CD8-positive, alpha-beta memory T cell (primary cell): ENCODE results near the gene IPPK. TPM values are rescaled to one million over a fixed set of nuclear protein-coding genes. Genes with fewer than 3 reads are reported as not detected.

Experiments used
- CTCF ChIA-PET: fragments of 350-600 bp; sonication (Branson Sonifier 250); formaldehyde crosslinking; loops from one replicate; lab custom pipeline; 2021; ENCODE audit warnings: antibody characterized with exemption; lab: Charles Lee
- POLR2A ChIA-PET: fragments of 350-600 bp; sonication (Branson Sonifier 250); formaldehyde crosslinking; loops from one replicate; lab custom pipeline; 2021; ENCODE audit warnings: antibody characterized with exemption; lab: Charles Lee
- DNase-seq, 5 donors: peaks; one replicate each; pipeline versions ENCODE4 v3.0.0 to v3.0.0-alpha.2; 2020 to 2022; ENCODE audit warnings: mixed read lengths in 1 of 5
- H3K27ac ChIP-seq: one replicate; pipeline ENCODE4 v1.7.0; 2013; ENCODE audit warnings: low read depth, mild to moderate bottlenecking, low read length, moderate library complexity
- H3K27me3 ChIP-seq: 2 replicates; pipeline ENCODE4 v1.7.0; 2013; ENCODE audit warnings: low read length, mild to moderate bottlenecking; ENCODE audit not compliant: insufficient read depth, poor library complexity, severe bottlenecking
- H3K36me3 ChIP-seq: 2 replicates; pipeline ENCODE4 v1.7.0; 2013; ENCODE audit warnings: mild to moderate bottlenecking, low read length, moderate library complexity; ENCODE audit not compliant: insufficient read depth
- H3K4me1 ChIP-seq: 2 replicates; pipeline ENCODE4 v1.7.0; 2013; ENCODE audit warnings: mild to moderate bottlenecking, low read length, moderate library complexity; ENCODE audit not compliant: insufficient read depth
- H3K4me3 ChIP-seq: 2 replicates; pipeline ENCODE4 v1.7.0; 2013; ENCODE audit warnings: mild to moderate bottlenecking, low read length
- H3K9me3 ChIP-seq: 2 replicates; pipeline ENCODE4 v1.7.0; 2013; ENCODE audit warnings: mild to moderate bottlenecking, low read length
- H3K27ac Mint-ChIP-seq, 8 donors: one replicate each; pipeline ENCODE4 v1.8.0; 2020 to 2021; ENCODE audit warnings: mixed read lengths in 8 of 8, mild to moderate bottlenecking in 6 of 8, inconsistent platforms in 3 of 8, moderate library complexity in 3 of 8
- H3K27me3 Mint-ChIP-seq, 2 donors: one replicate each; pipeline ENCODE4 v1.8.0; 2020 to 2021; ENCODE audit warnings: mixed read lengths in 2 of 2, mild to moderate bottlenecking in 1 of 2, moderate library complexity in 1 of 2
- H3K36me3 Mint-ChIP-seq, 3 donors: one replicate each; pipeline ENCODE4 v1.8.0; 2020 to 2021; ENCODE audit warnings: mixed read lengths in 3 of 3, inconsistent platforms in 1 of 3, mild to moderate bottlenecking in 1 of 3
- H3K4me1 Mint-ChIP-seq, 3 donors: one replicate each; pipeline ENCODE4 v1.8.0; 2020 to 2021; ENCODE audit warnings: mixed read lengths in 3 of 3, inconsistent platforms in 1 of 3, mild to moderate bottlenecking in 1 of 3
- H3K4me3 Mint-ChIP-seq, 7 donors: one replicate each; pipeline ENCODE4 v1.8.0; 2020 to 2021; ENCODE audit warnings: mixed read lengths in 7 of 7, mild to moderate bottlenecking in 6 of 7, moderate library complexity in 4 of 7, inconsistent platforms in 2 of 7
- H3K9me3 Mint-ChIP-seq, 5 donors: one replicate each; pipeline ENCODE4 v1.8.0; 2020 to 2022; ENCODE audit warnings: mixed read lengths in 5 of 5, mild to moderate bottlenecking in 3 of 5, moderate library complexity in 2 of 5, inconsistent platforms in 1 of 5
- polyA plus RNA-seq: library from polyadenylated mRNA; unstranded; fragments of 300-500 nt; fragmentation: Illumina TruSeq; gene quantifications from one replicate; pipeline ENCODE4 v1.2.3, GENCODE V29; 2021
- total RNA-seq, 2 experiments: library from RNA; stranded (reverse); gene quantifications; one replicate each; pipeline ENCODE4 v1.2.3, GENCODE V29; 2021

Gene IPPK
- total and polyA plus RNA-seq, 3 experiments from 2014 or later, result 9.2 to 13.7 (median 13.5) TPM

DNA sequence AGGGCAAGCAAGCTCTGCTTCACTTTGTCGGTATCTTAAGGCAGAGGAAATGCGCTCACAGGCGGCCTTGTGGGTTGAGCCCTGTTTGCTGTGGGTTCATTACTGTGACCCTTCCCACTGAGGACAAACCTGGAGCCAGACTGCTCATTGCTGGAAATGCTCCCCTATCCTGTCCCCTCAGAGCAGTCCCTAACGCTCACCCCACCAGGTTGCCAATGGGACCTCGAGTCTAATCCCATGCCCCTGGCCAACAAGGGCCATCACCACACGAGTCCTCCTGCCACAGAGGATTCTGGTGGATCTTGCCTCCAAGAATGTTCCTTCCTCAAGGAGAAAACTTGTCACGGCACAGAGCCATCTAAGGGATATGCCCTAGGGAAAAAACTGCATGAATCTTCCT lies 14.6 kb downstream of the IPPK start:
- POLR2A ChIA-PET, result no interaction called here
- Mint-ChIP-seq H3K4me3 (no peak overlapping the region), H3K9me3 (no peaks in the 10 kb centered on the region), H3K27me3 (no peaks in the 10 kb centered on the region), H3K27ac (peak overlapping the region in 1 of 8 donors; percentile 57), H3K4me1 (peaks cover 3 to 12% (median 11%) of the 10 kb centered on the region in 3 donors), H3K36me3 (peaks cover 0 to 76% (median 8%) of the 10 kb centered on the region in 3 donors)
- no peaks in the 10 kb centered on the region for H3K4me1 ChIP-seq
- H3K27ac ChIP-seq, result no peak overlapping the region
- no peak for DNase-seq
- H3K9me3 ChIP-seq, result no peaks in the 10 kb centered on the region
- H3K36me3 ChIP-seq, result no peaks in the 10 kb centered on the region
- CTCF ChIA-PET, result no interaction called here
- no peaks in the 10 kb centered on the region for H3K27me3 ChIP-seq
- no peak overlapping the region for H3K4me3 ChIP-seq

DNA sequence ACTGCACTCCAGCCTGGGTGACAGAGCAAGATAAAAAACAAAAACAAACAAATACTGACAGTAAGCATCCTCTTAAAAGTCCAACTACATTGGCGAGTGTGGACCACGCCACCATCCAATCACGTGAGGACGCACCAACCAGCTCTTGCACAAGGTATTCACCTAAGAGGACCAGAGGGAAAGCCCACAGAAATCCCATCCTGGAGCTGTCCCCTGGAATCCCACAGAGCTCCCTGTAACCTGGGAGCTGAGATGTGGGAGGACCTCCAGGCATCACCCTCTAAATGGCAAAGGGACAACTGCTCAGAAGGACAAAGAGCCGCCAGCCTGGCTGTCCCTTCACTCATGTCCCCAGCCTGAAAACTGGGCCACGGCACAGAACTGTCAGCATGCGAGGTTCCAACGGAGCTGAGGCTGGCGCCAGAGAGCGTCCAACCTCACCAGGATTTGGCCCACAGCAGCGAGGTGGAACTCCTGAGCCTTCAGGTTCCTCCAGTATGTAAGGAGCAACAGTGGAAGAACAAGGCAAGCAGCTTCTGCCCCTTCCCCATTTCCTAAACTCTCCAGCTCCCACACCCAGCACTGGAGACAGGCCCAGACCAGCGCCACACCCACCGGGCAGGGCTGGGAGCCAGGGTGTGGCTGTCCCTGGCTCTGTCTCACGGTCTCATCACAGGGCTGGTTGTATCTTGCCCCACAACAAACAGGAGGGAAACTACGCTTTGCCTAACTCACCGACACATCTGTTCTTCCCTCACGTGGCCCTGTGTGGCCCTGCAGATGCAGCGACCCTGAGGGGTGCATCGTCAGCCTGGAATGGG lies 15.2 kb downstream of the IPPK start:
- Histone ChIP-seq H3K4me3 (no peak overlapping the region), H3K27me3 (no peaks in the 10 kb centered on the region), H3K27ac (no peak overlapping the region), H3K36me3 (no peaks in the 10 kb centered on the region), H3K4me1 (no peaks in the 10 kb centered on the region), H3K9me3 (no peaks in the 10 kb centered on the region)
- H3K4me3 Mint-ChIP-seq, result no peak overlapping the region
- CTCF ChIA-PET, result no interaction called here
- no peaks in the 10 kb centered on the region for H3K27me3 Mint-ChIP-seq
- peaks cover 0 to 80% (median 8%) of the 10 kb centered on the region in 3 donors for H3K36me3 Mint-ChIP-seq
- no peak overlapping the region for H3K27ac Mint-ChIP-seq
- no peak for DNase-seq
- H3K9me3 Mint-ChIP-seq, result no peaks in the 10 kb centered on the region
- H3K4me1 Mint-ChIP-seq, result peaks cover 3 to 7% (median 4%) of the 10 kb centered on the region in 3 donors
- POLR2A ChIA-PET, result no interaction called here

DNA sequence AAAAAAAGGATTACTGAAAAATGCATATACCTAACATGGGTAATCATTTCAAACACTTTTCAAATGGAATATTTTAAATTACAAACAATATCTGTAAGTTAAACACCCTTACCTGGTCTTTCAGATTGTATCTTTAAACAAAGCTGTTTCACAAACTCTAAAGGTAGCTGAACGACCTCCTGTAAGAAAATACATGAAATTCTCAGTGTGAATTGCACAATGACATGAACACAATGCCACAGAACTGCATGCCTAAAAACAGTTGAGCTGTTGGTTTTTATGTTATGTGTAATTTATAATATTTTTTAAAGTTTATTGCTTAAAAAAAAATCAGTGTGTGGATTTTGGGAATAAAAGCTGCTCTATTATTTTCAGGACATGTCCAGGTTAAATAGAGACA lies 17.5 kb downstream of the IPPK start:
- Mint-ChIP-seq H3K27me3 (no peaks in the 10 kb centered on the region), H3K4me3 (no peak overlapping the region), H3K27ac (peak overlapping the region in 1 of 8 donors; percentile 28), H3K4me1 (peaks cover 3 to 4% (median 3%) of the 10 kb centered on the region in 3 donors), H3K36me3 (peaks cover 10 to 88% (median 17%) of the 10 kb centered on the region in 3 donors), H3K9me3 (no peaks in the 10 kb centered on the region)
- CTCF ChIA-PET, result no interaction called here
- Histone ChIP-seq H3K27me3 (no peaks in the 10 kb centered on the region), H3K36me3 (peaks cover 15% of the 10 kb centered on the region), H3K9me3 (no peaks in the 10 kb centered on the region), H3K27ac (no peak overlapping the region), H3K4me1 (no peaks in the 10 kb centered on the region), H3K4me3 (no peak overlapping the region)
- POLR2A ChIA-PET, result interaction anchor here (0.7 kb wide), 1 partner anchor 449 kb away, joined by 3 read pairs; no protein-coding TSS in a partner anchor
- no peak for DNase-seq

DNA sequence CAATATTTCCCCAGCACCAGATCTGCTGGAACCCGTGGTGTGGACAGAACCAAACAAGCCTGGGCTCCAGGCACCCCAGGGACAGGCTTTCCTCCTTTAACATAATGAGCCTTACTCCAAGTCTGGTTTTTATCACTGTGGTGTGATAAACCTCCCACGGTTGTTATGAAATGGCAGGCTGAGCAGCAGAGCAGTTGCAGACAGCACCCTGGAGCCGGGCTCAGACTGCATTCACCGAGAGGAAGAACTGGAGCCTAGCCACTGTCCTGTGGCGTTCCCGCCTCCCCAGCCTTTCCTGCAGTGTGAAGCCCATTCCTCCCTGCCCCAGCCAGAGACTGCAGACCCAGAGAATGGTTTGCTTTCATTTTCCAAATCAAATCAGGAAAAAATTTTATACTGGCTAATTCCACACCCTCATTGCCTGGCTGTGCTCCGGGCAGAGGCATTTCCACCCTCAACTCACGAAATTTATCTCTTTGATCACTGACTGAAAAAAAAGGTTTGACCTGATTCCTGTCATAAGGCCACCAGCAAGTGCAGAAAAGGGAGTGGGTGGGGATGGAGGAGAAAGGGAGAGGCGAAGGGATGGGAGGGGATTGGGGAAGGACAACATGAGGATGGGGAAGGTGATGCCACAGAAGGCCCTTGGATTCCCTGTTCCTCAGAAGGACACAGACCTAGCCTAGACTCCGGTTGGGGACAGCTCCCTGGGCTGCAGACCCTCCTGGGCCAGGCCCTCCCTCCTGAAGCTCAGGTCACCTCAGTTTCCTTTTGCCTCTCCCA lies 18.9 kb downstream of the IPPK start:
- H3K4me1 ChIP-seq, result no peaks in the 10 kb centered on the region
- H3K9me3 Mint-ChIP-seq, result peaks cover 0 to 4% (median under 1%) of the 10 kb centered on the region in 5 donors
- H3K27ac Mint-ChIP-seq, result peak overlapping the region in 2 of 8 donors; percentile 11 to 37
- H3K4me3 Mint-ChIP-seq, result no peak overlapping the region
- peaks cover 26% of the 10 kb centered on the region for H3K36me3 ChIP-seq
- POLR2A ChIA-PET, result no interaction called here
- peaks cover 0 to 5% (median 3%) of the 10 kb centered on the region in 3 donors for H3K4me1 Mint-ChIP-seq
- peaks cover 23 to 86% (median 29%) of the 10 kb centered on the region in 3 donors for H3K36me3 Mint-ChIP-seq
- CTCF ChIA-PET, result interaction anchor here (0.9 kb wide), 1 partner anchor 16 kb away, joined by 3 read pairs; no protein-coding TSS in a partner anchor
- H3K27ac ChIP-seq, result no peak overlapping the region
- no peak overlapping the region for H3K4me3 ChIP-seq
- no peaks in the 10 kb centered on the region for H3K27me3 ChIP-seq
- no peak for DNase-seq
- no peaks in the 10 kb centered on the region for H3K27me3 Mint-ChIP-seq
- H3K9me3 ChIP-seq, result no peaks in the 10 kb centered on the region

DNA sequence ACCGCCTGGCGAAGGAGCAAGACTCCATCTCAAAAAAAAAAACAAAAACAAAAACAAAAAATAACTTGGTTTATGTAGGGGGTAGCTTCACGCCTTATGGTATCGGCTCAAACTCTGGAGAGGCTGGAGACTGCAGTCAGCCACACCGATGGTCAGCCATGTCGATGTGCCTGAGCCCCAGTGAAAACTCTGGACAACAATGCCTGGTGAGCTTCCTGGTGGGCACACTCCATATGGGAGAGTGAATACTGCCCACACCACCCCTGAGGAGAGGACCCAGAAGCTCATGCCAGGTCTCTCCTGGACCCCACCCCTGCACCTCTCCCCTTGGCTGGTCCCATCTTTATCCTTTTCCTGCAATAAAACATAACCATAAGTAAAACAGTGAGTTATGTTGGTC lies 19.6 kb downstream of the IPPK start:
- peaks cover 31 to 86% (median 34%) of the 10 kb centered on the region in 3 donors for H3K36me3 Mint-ChIP-seq
- Histone ChIP-seq H3K4me1 (no peaks in the 10 kb centered on the region), H3K27me3 (no peaks in the 10 kb centered on the region), H3K27ac (no peak overlapping the region), H3K9me3 (no peaks in the 10 kb centered on the region), H3K36me3 (peaks cover 28% of the 10 kb centered on the region), H3K4me3 (no peak overlapping the region)
- H3K4me3 Mint-ChIP-seq, result no peak overlapping the region
- peaks cover 0 to 5% (median 3%) of the 10 kb centered on the region in 3 donors for H3K4me1 Mint-ChIP-seq
- ChIA-PET POLR2A (no interaction called here), CTCF (interaction anchor here (0.9 kb wide), 1 partner anchor 15 kb away, joined by 3 read pairs; no protein-coding TSS in a partner anchor)
- H3K27me3 Mint-ChIP-seq, result no peaks in the 10 kb centered on the region
- peaks cover 0 to 9% (median 6%) of the 10 kb centered on the region in 5 donors for H3K9me3 Mint-ChIP-seq
- no peak overlapping the region for H3K27ac Mint-ChIP-seq
- no peak for DNase-seq

DNA sequence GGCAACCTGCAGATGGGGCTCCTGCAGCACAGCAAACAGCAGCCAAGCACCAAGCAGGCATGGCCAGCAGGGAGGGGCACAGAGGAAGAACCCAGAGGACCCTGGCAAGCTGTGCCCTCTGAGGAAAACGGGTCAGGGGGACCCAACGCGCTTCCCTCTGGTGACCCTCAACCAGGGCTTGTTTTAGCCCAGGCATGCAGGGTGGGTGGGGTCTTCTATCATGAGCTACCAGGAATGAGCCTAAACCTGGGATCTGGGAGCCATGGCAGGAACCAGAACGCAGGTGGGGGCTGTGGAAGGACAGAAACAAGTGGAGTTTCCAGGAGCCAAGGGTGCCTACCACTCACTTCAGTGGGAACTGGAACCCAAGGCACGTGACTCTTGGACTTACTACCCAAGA lies 20.9 kb downstream of the IPPK start:
- Mint-ChIP-seq H3K27ac (no peak overlapping the region), H3K4me1 (peaks cover 0 to 5% (median 3%) of the 10 kb centered on the region in 3 donors), H3K4me3 (no peak overlapping the region), H3K36me3 (peaks cover 43 to 87% (median 43%) of the 10 kb centered on the region in 3 donors), H3K27me3 (no peaks in the 10 kb centered on the region), H3K9me3 (peaks cover 0 to 11% (median 6%) of the 10 kb centered on the region in 5 donors)
- Histone ChIP-seq H3K27ac (no peak overlapping the region), H3K36me3 (peaks cover 37% of the 10 kb centered on the region), H3K4me3 (no peak overlapping the region), H3K9me3 (no peaks in the 10 kb centered on the region), H3K27me3 (no peaks in the 10 kb centered on the region), H3K4me1 (no peaks in the 10 kb centered on the region)
- ChIA-PET POLR2A (no interaction called here), CTCF (no interaction called here)
- DNase-seq, result no peak

DNA sequence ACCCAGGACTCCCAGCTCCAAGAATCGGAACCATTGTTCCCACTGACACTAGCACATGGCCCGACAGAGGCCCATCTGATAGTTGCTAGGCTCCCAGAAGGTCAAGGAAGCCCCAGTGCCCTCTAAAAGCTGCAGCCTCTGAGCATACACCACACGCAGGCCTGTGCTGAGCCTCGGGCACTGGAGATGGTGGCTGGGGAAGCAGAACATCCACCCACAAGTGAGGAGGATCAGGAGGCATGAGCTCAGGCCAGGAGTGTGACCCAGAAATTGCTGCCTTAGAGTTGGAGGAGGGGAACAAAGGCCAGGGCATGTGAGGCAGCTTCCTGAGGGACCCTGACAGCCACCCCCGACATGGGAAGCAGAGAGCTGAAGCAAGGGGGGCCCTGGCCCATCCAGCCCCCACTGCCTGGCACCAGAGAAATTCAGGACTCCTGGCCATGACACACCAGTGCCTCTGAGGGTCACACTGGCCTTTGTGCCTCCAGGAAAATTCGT lies 21.4 kb downstream of the IPPK start:
- Histone ChIP-seq H3K27me3 (no peaks in the 10 kb centered on the region), H3K9me3 (no peaks in the 10 kb centered on the region), H3K36me3 (peaks cover 41% of the 10 kb centered on the region), H3K27ac (no peak overlapping the region), H3K4me3 (no peak overlapping the region), H3K4me1 (no peaks in the 10 kb centered on the region)
- H3K27me3 Mint-ChIP-seq, result no peaks in the 10 kb centered on the region
- DNase-seq, result no peak
- H3K27ac Mint-ChIP-seq, result peak overlapping the region in 1 of 8 donors; percentile 40
- POLR2A ChIA-PET, result no interaction called here
- peaks cover 0 to 5% (median 3%) of the 10 kb centered on the region in 3 donors for H3K4me1 Mint-ChIP-seq
- no peak overlapping the region for H3K4me3 Mint-ChIP-seq
- H3K9me3 Mint-ChIP-seq, result peaks cover 0 to 11% (median 6%) of the 10 kb centered on the region in 5 donors
- H3K36me3 Mint-ChIP-seq, result peaks cover 45 to 87% (median 47%) of the 10 kb centered on the region in 3 donors
- CTCF ChIA-PET, result no interaction called here
